H1 (cell line): ENCODE measurements around the gene CHRM3. TPM values are rescaled to one million over a fixed set of nuclear protein-coding genes. Genes with fewer than 3 reads are reported as not detected.

Experiments
- MAX ChIP-seq: IDR thresholded peaks from 2 replicates; pipeline ENCODE4 v1.6.1; 2012; ENCODE audit warnings: inconsistent platforms
- RNF2 ChIP-seq: fragments of 200-900, 300-1000 bp; sonication (generic); IDR thresholded peaks from 2 replicates; pipeline ENCODE4 v1.7.1; 2016; ENCODE audit warnings: borderline replicate concordance, low read depth, mild to moderate bottlenecking, antibody characterized with exemption, low read length; ENCODE audit not compliant: poor library complexity, severe bottlenecking; ENCODE audit errors: missing control alignments
- polyA plus RNA-seq, 7 experiments: library from polyadenylated mRNA; depleted of rRNA in 3 of 7; stranded (reverse) in 5 of 7; unstranded in 2 of 7; fragments of >200 nt in 5 of 7; fragments of 200-250 nt in 2 of 7; gene quantifications; 1 replicate in 5 of 7; 2 replicates in 1 of 7; 4 replicates in 1 of 7; pipeline versions ENCODE4 v1.2.1 to v1.2.3, GENCODE V29; 2011 to 2013; ENCODE audit warnings: missing spikeins in 2 of 7, mixed read lengths in 2 of 7
- total RNA-seq: library from RNA; stranded (reverse); fragmentation: NEBNext Ultra II Directional; extraction: Animal tissue kit (Norgen Biotek cat#: 25700); gene quantifications from 2 replicates; pipeline ENCODE4 v1.2.1, GENCODE V29; 2021

Gene CHRM3
- total and polyA plus RNA-seq, 2 of the 8 experiments (the other 6 are each of a cell fraction or from before 2014, with no cell fraction given), result 3.3 to 5.0 TPM

GRCh38 chr1:239432255-239432654 lies 45.9 kb downstream of the CHRM3 start (continued):
- no peak for TF ChIP-seq MAX
- no peak for TF ChIP-seq RNF2
